ENCODE results near the gene NCOA1. TPM values are rescaled to one million over a fixed set of nuclear protein-coding genes. Genes with fewer than 3 reads are reported as not detected.
"Not testable (repeated sequence)": the region's sequence is repeated elsewhere in the genome, so short reads cannot be mapped to it uniquely, and the experiment has no call there.

Gene NCOA1
- total RNA-seq, 2 experiments from 2014 or later, result 35.5 to 40.6 TPM

DNA sequence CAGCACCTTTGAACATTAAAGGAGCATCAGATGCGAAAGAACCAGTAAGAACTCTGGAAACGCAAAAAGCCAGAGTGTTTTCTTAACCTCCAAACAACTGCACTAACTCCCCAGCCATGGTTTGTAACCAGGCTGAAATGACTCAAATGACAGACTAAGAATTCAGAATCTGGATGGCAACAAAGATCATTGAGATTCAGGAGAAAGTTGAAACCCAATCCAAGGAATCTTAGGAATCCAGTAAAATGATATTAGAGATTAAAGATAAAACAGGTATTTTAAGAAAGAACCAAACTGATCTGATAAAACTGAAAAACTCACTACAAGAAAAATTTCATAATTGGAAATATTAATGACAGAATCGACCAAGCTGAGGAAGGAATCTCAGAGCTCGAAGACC, 185.4 kb downstream of the NCOA1 start:
- no peak for TF ChIP-seq CTCF (IDR thresholded peaks at IDR 0.05)
- Mint-ChIP-seq H3K9me3 (no peaks in the 10 kb centered on the region), H3K36me3 (ENCODE audit: low read depth) (peaks cover 53% of the 10 kb centered on the region), H3K27me3 (no peaks in the 10 kb centered on the region), H3K27ac (no peak overlapping the region), H3K4me1 (ENCODE audit: low read depth) (peaks cover 14% of the 10 kb centered on the region), H3K4me3 (no peak overlapping the region)
- intact Hi-C loops (cut with DNase I, micrococcal nuclease), result no loop called here
- Histone ChIP-seq H3K36me3 (ENCODE audit: insufficient read depth, low read length) (peaks cover 19% of the 10 kb centered on the region), H3K4me3 (ENCODE audit: low read length) (no peak overlapping the region), H3K27ac (ENCODE audit: low read depth in 1 of 2, low read length in 2 of 2) (no peak overlapping the region), H3K27me3 (ENCODE audit: control insufficient read depth in 1 of 2, insufficient read depth in 2 of 2, low read length in 2 of 2) (no peaks in the 10 kb centered on the region), H3K4me1 (ENCODE audit: insufficient read depth, low read length) (peaks cover 3% of the 10 kb centered on the region), H3K9me3 (ENCODE audit: control insufficient read depth in 1 of 2, insufficient read depth in 1 of 2, low read length in 2 of 2) (no peaks in the 10 kb centered on the region)
- ChIA-PET CTCF (no interaction called here), POLR2A (interaction anchor here (1.1 kb wide), 1 partner anchor 18 kb away, joined by 3 read pairs; no protein-coding TSS in a partner anchor)
- no peak for ATAC-seq (ENCODE audit: poor library complexity)
- DNase-seq, result no peak

DNA sequence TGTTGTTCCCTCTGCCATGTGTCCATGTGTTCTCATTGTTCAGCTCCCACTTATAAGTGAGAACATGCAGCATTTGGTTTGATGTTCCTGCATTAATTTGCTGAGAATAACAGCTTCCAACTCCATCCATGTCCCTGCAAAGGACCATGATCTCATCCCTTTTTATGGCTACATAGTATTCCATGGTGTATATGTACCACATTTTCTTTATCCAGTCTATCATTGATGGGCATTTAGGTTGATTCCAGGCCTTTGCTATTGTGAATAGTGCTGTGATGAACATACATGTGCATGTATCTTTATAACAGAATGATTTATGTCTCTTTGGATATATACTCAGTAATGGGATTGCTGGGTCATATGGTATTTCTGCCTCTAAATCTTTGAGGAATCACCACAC, 187.0 kb downstream of the NCOA1 start:
- intact Hi-C loops (cut with DNase I, micrococcal nuclease); H3K9me3 ChIP-seq (ENCODE audit: control insufficient read depth in 1 of 2, insufficient read depth in 1 of 2, low read length in 2 of 2); H3K4me3 Mint-ChIP-seq; POLR2A ChIA-PET; H3K9me3 Mint-ChIP-seq; H3K27ac ChIP-seq (ENCODE audit: low read depth in 1 of 2, low read length in 2 of 2); H3K4me1 ChIP-seq (ENCODE audit: insufficient read depth, low read length); DNase-seq; H3K27me3 Mint-ChIP-seq; H3K27me3 ChIP-seq (ENCODE audit: control insufficient read depth in 1 of 2, insufficient read depth in 2 of 2, low read length in 2 of 2); H3K4me1 Mint-ChIP-seq (ENCODE audit: low read depth); H3K27ac Mint-ChIP-seq; H3K4me3 ChIP-seq (ENCODE audit: low read length); ATAC-seq (ENCODE audit: poor library complexity): not testable (repeated sequence)
- H3K36me3 ChIP-seq (ENCODE audit: insufficient read depth, low read length), result peaks cover 19% of the 10 kb centered on the region
- CTCF ChIA-PET, result interaction anchor here (0.6 kb wide), 1 partner anchor 150 kb away, joined by 4 read pairs; no protein-coding TSS in a partner anchor
- H3K36me3 Mint-ChIP-seq (ENCODE audit: low read depth), result peaks cover 67% of the 10 kb centered on the region

GRCh38 chr2:24680196-24680595, 189.1 kb downstream of the NCOA1 start:
- Mint-ChIP-seq H3K36me3 (ENCODE audit: low read depth) (peaks cover 76% of the 10 kb centered on the region), H3K9me3 (no peaks in the 10 kb centered on the region), H3K4me3 (no peak overlapping the region), H3K27ac (no peak overlapping the region), H3K4me1 (ENCODE audit: low read depth) (no peaks in the 10 kb centered on the region), H3K27me3 (no peaks in the 10 kb centered on the region)
- ChIA-PET CTCF (no interaction called here), POLR2A (no interaction called here)
- ATAC-seq (ENCODE audit: poor library complexity), result no peak
- Histone ChIP-seq H3K9me3 (ENCODE audit: control insufficient read depth in 1 of 2, insufficient read depth in 1 of 2, low read length in 2 of 2) (no peaks in the 10 kb centered on the region), H3K27me3 (ENCODE audit: control insufficient read depth in 1 of 2, insufficient read depth in 2 of 2, low read length in 2 of 2) (no peaks in the 10 kb centered on the region), H3K27ac (ENCODE audit: low read depth in 1 of 2, low read length in 2 of 2) (no peak overlapping the region), H3K4me1 (ENCODE audit: insufficient read depth, low read length) (no peaks in the 10 kb centered on the region), H3K36me3 (ENCODE audit: insufficient read depth, low read length) (peaks cover 19% of the 10 kb centered on the region), H3K4me3 (ENCODE audit: low read length) (no peak overlapping the region)
- no peak for DNase-seq
- intact Hi-C loops (cut with DNase I, micrococcal nuclease), result no loop called here
- no peak for TF ChIP-seq CTCF (IDR thresholded peaks at IDR 0.05)

GRCh38 chr2:24682304-24682703, 191.2 kb downstream of the NCOA1 start:
- Histone ChIP-seq H3K9me3 (ENCODE audit: control insufficient read depth in 1 of 2, insufficient read depth in 1 of 2, low read length in 2 of 2) (no peaks in the 10 kb centered on the region), H3K27ac (ENCODE audit: low read depth in 1 of 2, low read length in 2 of 2) (no peak overlapping the region), H3K4me3 (ENCODE audit: low read length) (no peak overlapping the region), H3K36me3 (ENCODE audit: insufficient read depth, low read length) (peaks cover 19% of the 10 kb centered on the region), H3K27me3 (ENCODE audit: control insufficient read depth in 1 of 2, insufficient read depth in 2 of 2, low read length in 2 of 2) (no peaks in the 10 kb centered on the region), H3K4me1 (ENCODE audit: insufficient read depth, low read length) (no peaks in the 10 kb centered on the region)
- intact Hi-C loops (cut with DNase I, micrococcal nuclease), result no loop called here
- no peak for TF ChIP-seq CTCF (IDR thresholded peaks at IDR 0.05)
- POLR2A ChIA-PET, result no interaction called here
- DNase-seq, result no peak
- no peaks in the 10 kb centered on the region for H3K4me1 Mint-ChIP-seq (ENCODE audit: low read depth)
- no peaks in the 10 kb centered on the region for H3K9me3 Mint-ChIP-seq
- H3K27me3 Mint-ChIP-seq, result no peaks in the 10 kb centered on the region
- CTCF ChIA-PET, result no interaction called here
- H3K36me3 Mint-ChIP-seq (ENCODE audit: low read depth), result peaks cover 81% of the 10 kb centered on the region
- no peak for ATAC-seq (ENCODE audit: poor library complexity)
- H3K27ac Mint-ChIP-seq, result no peak overlapping the region
- no peak overlapping the region for H3K4me3 Mint-ChIP-seq

Measured in CD4-positive, alpha-beta T cell (primary cell).